GM12864 (cell line): ENCODE measurements around the gene QRFPR.
"Not testable (repeated sequence)": the region's sequence is repeated elsewhere in the genome, so short reads cannot be mapped to it uniquely, and the experiment has no call there.

Source experiments
- DNase-seq: peaks from one replicate; pipeline ENCODE4 v3.0.0-alpha.2; 2011; ENCODE audit warnings: low read depth
- H3K4me3 ChIP-seq: 2 replicates; pipeline ENCODE4 v1.5.1; 2011; ENCODE audit warnings: mild to moderate bottlenecking, low read depth, low read length, control low read depth
- CTCF ChIP-seq: IDR thresholded peaks from 2 replicates; pipeline ENCODE4 v1.5.1; 2011; ENCODE audit warnings: low read depth, mild to moderate bottlenecking, moderate library complexity, low read length, control low read depth, inconsistent platforms; ENCODE audit errors: missing control alignments

Gene QRFPR

GRCh38 chr4:121380776-121381462 is at the start of gene QRFPR:
Gene QRFPR (minus strand): TSS chr4:121381018. CDS start chr4:121380647, 371 bp downstream.
- H3K4me3 ChIP-seq = no peak within 1 kb of the TSS
- no peak for TF ChIP-seq CTCF
- no peak for DNase-seq

GRCh38 chr4:121428721-121429120 is 47.9 kb upstream of the QRFPR start:
- H3K4me3 ChIP-seq = no peak overlapping the region
- no peak for DNase-seq
- no peak for TF ChIP-seq CTCF

GRCh38 chr4:121421594-121421993 is 40.8 kb upstream of the QRFPR start:
- TF ChIP-seq CTCF = peak; percentile 40
- no peak for DNase-seq
- no peak overlapping the region for H3K4me3 ChIP-seq

GRCh38 chr4:121411151-121411744 is 30.4 kb upstream of the QRFPR start:
- TF ChIP-seq CTCF = no peak
- H3K4me3 ChIP-seq = no peak overlapping the region
- no peak for DNase-seq

- H3K4me3 ChIP-seq, DNase-seq: not testable (repeated sequence)
Observed at GRCh38 chr4:121408567-121408966, 27.7 kb upstream of the QRFPR start.

GRCh38 chr4:121400632-121401031 is 19.8 kb upstream of the QRFPR start:
- H3K4me3 ChIP-seq = no peak overlapping the region
- TF ChIP-seq CTCF = no peak
- no peak for DNase-seq

GRCh38 chr4:121397941-121398601 is 17.3 kb upstream of the QRFPR start:
- TF ChIP-seq CTCF = no peak
- H3K4me3 ChIP-seq = no peak overlapping the region
- DNase-seq = no peak
